SKM-1 (cell line): ENCODE results near the gene EHD1.
A peak's percentile ranks its signal among the peaks of the same experiment; 100 is the strongest.
"Not testable (repeated sequence)": the region's sequence is repeated elsewhere in the genome, so short reads cannot be mapped to it uniquely, and the experiment has no call there.

ENCODE experiments used
- DNase-seq: peaks from one replicate; lab custom pipeline; 2025; ENCODE audit not compliant: unreplicated experiment; lab: John Stamatoyannopoulos, UW

The EHD1 gene

GRCh38 chr11:64832467-64833197 lies 45.8 kb downstream of the EHD1 start:
- no peak for DNase-seq

- no peak for DNase-seq
These were observed 47.0 kb downstream of the EHD1 start for GRCh38 chr11:64831411-64831891.

- DNase-seq = no peak
These were observed 48.7 kb downstream of the EHD1 start for GRCh38 chr11:64829536-64830251.

GRCh38 chr11:64827451-64827839 lies 51.0 kb downstream of the EHD1 start:
- DNase-seq = no peak

- no peak for DNase-seq
These were observed 51.6 kb downstream of the EHD1 start for GRCh38 chr11:64826578-64827450.

- DNase-seq = no peak
These were observed 52.4 kb downstream of the EHD1 start for GRCh38 chr11:64826062-64826461.

GRCh38 chr11:64823568-64824119 lies 54.8 kb downstream of the EHD1 start:
- no peak for DNase-seq

- no peak for DNase-seq
These were observed 60.9 kb downstream of the EHD1 start for GRCh38 chr11:64817476-64817875.

- DNase-seq = not testable (repeated sequence)
These were observed 63.0 kb downstream of the EHD1 start for GRCh38 chr11:64815433-64815832.

- DNase-seq = no peak
These were observed 63.7 kb downstream of the EHD1 start for GRCh38 chr11:64814712-64815187.

GRCh38 chr11:64813826-64814225 lies 64.6 kb downstream of the EHD1 start:
- no peak for DNase-seq

GRCh38 chr11:64810891-64811272 lies 67.5 kb downstream of the EHD1 start:
- no peak for DNase-seq

GRCh38 chr11:64810271-64810890 lies 68.0 kb downstream of the EHD1 start, which contains the start of gene MEN1:
MEN1 (minus strand) TSS chr11:64810551; CDS start chr11:64810109, 442 bp downstream.
- peak; percentile 90 for DNase-seq

GRCh38 chr11:64809781-64810241 lies 68.6 kb downstream of the EHD1 start:
- DNase-seq = no peak

GRCh38 chr11:64805481-64805880 lies 72.9 kb downstream of the EHD1 start:
- DNase-seq = no peak

GRCh38 chr11:64804346-64805210 lies 73.8 kb downstream of the EHD1 start:
- DNase-seq = no peak

- DNase-seq = no peak
These were observed 74.5 kb downstream of the EHD1 start for GRCh38 chr11:64803846-64804345.

GRCh38 chr11:64803158-64803845 lies 75.1 kb downstream of the EHD1 start, which contains the start of gene MAP4K2:
MAP4K2 (minus strand) TSS chr11:64803214; CDS start chr11:64803149, 65 bp downstream.
- DNase-seq = peak; percentile 51
